ENCODE measurements around the gene SLC25A44.

The SLC25A44 gene, protein sequence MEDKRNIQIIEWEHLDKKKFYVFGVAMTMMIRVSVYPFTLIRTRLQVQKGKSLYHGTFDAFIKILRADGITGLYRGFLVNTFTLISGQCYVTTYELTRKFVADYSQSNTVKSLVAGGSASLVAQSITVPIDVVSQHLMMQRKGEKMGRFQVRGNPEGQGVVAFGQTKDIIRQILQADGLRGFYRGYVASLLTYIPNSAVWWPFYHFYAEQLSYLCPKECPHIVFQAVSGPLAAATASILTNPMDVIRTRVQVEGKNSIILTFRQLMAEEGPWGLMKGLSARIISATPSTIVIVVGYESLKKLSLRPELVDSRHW

DNA sequence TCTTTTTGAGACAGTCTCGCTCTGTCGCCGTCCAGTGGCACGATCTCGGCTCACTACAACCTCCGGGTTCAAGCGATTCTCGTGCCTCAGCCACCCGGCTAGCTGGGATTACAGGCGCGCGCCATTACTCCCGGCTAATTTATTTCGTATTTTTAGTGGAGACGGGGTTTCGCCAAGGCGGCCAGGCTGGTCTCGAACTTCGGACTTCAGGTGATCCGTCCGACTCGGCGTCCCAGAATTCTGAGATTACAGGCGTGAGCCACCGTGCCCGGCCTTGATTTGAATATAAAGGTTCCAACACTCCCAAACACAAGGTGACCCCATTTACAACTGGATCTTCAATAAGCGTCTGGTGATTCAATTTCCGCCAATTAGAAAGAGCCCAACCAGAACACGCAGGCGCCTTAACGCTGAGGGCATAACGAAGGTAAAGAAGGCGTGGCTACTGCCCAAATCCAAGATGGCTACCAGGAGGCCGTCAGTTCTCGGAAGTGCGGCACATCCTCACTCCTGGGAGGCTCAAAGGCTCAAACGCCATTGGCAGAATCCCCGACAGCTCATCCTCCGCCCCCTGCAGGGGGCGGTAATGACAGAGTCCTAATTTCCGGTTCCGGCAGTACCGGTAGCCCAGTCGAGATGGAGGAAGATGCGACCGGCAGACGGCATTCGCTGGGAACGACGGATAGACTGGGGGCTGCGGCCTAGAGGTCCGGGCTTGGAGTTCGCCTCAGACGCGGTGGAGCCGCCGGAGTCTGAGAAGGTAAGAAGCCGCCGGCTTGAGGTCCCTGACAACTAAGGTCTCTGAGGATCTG lies at the start of gene SLC25A44:
Gene SLC25A44 (plus strand): TSS at position 617 of the 812 bp plus-strand sequence. CDS start 5,744 bp downstream, outside the sequence.
- DNase-seq (ENCODE audit: low read depth in 2 of 2), result peak; percentile 95

DNA sequence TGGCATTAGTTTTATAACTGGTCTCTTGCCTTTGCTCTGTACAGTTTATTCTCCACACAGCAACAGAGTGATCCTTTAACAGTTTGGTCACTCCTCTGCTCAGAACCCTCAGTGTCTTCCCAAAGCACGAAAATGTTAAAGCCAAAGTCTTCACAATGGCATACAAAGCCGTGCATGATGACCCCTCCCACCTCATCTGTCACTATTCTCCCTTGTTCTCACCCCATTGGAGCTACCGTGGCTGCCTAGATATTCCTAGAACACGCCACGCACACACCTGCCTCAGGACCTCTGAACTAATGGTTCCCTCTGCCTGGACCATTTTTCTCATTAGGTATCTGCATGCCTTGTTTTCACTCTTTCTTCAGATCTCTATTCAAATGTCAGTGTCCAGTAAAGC lies 49.2 kb upstream of the SLC25A44 start:
- no peak for DNase-seq (ENCODE audit: low read depth in 2 of 2)

DNA sequence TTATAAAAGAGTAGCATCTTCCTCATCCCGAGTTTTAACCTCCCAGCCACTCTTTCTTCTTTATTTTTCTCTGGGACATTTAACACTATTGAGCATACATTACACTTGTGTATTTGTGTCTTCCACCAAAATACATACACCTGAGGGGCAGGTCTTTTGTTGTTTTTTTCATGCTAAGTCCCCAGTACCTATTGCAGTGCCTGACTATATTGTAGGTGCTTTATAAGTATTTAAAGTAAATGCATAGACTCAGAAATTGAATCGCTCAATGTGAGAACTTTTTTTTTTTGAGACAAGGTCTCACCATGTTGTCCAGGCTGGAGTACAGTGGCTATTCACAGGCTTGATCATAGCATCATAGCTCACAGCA lies 48.3 kb upstream of the SLC25A44 start:
- no peak for DNase-seq (ENCODE audit: low read depth in 2 of 2)

DNA sequence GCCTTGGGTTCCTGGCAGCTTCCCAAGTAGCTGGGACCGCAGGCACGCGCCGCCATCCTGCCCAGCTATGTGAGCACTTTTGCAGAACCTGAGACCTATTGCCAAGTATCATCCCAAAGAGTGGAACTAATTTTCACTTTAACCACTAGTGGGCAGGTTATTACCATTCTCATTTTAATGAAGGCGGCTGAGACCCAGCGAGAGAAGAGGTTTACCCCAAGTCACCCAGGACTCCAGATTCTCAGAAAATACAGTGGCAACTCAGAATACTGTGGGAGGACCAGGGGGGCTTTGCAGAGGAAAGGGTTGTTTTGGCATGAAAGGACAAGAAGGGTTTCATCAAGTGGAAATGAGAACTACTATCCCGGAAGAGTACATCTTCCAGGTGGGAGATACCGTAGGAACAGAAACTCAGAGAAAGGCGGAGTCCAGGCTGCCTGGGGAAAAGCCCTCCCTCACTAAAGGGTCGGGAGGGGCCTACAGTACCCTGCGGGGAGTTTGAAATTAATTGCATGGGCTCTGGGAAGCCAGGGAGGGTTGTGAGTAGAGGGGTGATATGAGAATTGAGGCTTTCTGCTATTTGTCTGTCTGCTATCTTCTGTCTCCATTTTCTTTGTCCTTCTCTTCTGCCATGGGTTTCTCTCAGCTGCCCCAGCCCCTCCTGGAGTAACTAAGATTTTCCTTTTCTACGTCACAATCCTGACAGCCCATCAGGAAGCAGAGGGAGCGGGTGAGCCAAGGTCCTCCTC lies 47.7 kb upstream of the SLC25A44 start:
- no peak for DNase-seq (ENCODE audit: low read depth in 2 of 2)

DNA sequence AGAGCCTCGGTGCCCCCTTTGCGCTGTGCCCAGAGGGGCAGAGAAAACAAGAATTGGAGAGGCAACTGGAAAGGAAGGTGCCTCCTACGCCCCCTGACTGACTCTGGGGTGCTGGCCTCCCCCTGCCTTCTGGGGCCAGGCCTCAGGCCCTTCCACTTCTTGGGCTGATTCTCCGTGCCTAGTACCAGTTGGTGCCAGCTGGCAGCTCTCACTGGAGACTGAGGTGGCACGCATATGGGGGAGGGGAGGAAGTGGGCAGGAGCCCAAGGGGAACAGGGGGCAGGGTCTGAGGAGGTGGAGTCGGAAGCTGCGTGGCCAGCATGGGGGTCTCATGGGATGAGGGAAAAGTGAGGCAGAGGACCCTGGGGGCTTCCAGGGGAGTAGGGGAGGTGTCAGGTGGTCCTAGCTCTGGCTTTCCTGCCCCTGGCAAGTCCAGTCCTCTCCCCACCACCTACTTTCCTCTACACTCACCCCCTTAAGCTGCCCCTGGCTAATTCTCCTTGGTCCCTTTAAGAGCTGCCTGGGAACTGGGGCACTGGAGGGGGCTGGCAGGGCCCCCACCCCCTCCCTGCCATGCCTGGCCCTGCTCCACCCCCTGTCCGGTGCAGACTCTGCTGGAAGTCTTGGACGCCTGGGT lies 47.0 kb upstream of the SLC25A44 start:
- DNase-seq (ENCODE audit: low read depth in 2 of 2), result no peak

DNA sequence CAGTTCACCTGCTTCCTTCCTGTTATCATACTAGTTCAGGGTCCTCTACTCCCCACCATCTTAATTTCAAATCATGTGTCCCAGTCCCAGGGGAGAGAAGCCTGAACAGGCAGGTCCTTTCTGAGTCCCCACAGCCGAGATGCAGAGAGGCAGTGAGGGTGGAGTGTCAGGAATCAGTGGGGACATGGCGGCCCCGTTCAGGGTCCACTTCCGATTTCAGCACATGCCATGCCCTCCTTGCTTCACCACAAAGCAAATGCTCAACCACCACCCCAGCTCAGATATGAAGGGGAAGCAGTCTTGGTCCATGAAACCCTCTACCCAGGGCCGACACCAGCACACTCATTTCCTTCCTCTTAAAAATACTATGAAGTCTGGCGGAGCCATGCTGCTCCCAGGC lies 45.7 kb upstream of the SLC25A44 start:
- DNase-seq (ENCODE audit: low read depth in 2 of 2), result no peak

DNA sequence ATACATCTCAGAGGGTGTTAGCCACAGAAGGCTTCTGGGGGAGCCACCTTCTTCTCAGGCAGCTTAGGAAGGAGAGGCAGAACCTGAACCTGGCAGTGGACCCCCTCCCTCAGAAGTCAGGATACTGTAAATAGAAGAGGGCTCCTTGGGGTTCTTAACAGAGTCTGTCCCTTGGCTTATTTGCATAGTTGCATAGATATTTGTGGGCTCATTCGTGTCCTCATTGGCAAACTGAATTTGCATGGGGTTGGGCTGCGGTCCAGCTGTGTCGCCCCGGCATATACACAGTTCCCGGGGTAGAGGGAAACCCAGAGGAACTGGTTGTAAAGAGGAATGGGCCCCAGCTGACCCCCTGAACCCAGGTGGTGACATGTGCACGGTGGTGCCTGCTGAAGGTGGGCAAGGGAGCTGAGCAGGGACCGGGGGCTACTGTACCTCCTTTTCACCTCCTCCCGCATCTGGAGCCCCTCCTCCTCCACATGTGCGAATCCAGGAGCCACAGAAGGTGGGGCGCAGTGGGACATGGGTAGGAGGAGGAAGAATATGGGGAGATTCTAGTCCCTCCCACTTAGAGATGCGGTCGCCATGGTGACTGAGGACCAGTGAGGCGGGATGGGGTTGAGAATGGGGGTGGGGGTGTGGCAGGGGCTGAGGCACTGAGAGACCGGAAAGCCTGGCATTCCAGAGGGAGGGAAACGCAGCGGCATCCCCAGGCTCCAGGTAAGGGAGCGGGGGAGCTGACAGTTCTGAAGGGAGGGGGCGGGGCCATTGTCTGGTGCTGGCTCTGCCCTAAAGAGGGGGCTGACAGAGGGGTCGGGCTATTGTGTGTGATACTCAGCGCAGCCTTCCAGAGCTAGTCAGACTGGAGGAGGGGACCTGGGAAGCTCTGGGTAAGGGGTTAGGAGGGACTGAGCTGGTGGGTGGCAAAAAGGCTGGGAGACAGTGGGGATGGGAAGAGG lies 44.3 kb upstream of the SLC25A44 start:
- DNase-seq (ENCODE audit: low read depth in 2 of 2), result no peak

DNA sequence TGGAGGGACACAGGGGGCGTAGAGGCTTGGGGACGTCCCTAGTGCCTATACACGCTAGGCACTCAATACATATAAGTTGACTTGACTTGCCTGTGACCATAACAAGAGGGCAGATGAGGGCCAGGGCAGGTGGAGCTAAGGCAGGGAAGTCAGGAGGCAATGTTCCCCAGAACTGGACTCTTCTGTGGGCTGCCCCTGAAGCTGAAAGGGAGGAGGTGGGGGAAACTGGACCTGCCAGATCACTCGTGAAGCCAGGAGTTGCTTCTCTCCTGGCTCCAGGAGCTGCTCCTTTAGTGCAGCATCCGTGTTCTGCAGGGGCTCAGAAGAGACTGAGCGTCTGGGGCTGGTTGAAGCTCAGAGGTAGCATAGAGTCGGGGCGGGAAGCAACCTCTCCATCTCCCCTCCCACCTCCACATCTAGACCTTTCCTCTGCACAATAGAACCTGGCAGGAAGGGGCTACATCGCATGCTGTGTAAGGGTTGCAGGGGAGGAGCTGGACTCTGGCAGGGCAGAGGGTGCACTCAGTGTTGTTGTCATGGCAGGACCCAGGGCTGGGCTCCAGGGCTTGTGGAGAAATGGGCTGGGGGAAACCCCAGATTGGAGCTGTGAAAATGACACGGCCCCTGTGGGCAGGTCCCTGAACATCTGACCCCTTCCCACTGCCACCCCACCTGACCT lies 43.4 kb upstream of the SLC25A44 start:
- no peak for DNase-seq (ENCODE audit: low read depth in 2 of 2)

DNA sequence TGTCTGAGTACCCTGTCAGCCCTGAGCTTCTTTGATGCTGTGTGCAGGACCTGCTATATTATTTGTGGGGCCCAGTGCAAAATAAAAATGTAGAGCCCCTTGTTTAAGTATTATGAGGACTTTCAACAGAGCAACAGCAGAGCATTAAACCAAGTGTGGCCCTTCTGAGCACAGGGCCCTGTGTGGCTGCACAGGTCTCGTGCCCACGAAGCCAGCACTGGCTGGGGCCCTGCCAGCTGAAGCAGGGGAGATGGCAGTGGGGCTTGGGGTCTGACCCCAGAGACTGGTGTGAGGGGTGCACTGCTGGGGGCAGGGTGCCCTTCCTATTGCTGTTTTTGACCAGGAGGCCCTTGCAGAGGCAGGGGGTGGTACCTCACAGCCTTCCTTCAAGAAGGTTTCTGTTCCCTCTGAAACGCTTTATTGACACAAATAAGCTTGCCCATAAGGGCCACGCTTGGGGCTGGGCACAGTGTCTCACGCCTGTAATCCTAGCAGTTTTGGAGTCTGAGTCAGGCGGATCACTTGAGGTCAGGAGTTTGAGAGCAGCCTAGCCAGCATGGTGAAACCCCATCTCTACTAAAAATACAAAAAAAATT lies 42.7 kb upstream of the SLC25A44 start:
- DNase-seq (ENCODE audit: low read depth in 2 of 2), result no peak

DNA sequence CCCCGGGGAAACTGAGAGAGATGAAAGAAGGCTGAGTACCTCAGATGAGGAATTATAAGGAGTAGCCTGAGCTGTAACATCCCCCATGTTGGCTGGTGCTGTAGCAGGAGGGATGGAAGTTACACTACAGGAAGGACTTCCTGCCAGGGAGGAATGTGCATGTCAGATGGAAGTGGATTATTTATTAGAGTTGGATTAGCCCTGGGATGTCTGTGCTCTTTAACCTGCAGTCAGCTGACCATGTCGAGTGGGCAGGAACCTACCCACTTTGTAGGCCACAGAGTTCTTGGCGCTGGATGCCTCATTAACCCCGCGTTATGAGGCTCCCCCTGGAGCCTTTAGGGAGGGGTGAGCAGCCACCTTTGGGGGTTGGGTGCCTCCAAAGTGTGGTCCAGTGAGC lies 41.3 kb upstream of the SLC25A44 start:
- DNase-seq (ENCODE audit: low read depth in 2 of 2), result no peak

DNA sequence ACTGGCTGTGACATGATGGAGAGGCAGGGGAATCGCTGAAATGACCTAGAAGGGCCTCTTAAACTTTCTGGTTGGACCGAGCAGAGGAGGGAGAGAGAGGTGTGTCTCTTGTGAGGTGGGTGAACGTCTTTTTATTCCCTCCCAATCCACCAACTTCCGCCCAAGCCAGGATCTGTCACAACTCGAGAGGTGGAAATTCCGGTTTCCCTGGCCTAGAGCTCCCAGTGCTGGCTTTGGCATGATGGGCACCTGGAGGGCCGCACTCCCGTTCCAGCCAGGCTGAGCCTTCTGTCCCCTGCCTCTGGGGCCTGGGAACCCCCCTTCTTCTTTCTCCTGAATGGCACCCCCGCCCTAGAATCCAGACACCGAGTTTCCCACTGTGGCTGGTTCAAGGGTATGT lies 40.5 kb upstream of the SLC25A44 start, which contains the start of gene SEMA4A:
Gene SEMA4A (plus strand): TSS at position 224 of the 400 bp plus-strand sequence. CDS start 994 bp downstream, outside the sequence.
- no peak for DNase-seq (ENCODE audit: low read depth in 2 of 2)

DNA sequence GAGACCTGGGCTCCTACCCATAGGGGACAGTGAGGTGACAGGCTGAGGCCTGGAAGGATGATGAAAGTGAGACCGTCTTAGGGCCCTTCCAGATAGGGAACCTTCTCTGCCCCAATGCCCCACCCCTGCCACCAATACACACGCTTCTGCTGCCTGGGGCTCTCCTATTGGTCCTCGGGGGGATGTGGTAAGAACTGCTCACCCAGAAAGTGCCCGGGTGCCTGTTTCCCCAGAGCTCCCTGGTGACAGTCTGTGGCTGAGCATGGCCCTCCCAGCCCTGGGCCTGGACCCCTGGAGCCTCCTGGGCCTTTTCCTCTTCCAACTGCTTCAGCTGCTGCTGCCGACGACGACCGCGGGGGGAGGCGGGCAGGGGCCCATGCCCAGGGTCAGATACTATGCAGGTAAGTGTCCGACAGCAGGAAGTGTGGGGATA lies 39.6 kb upstream of the SLC25A44 start:
- peak; percentile 47 to 64 for DNase-seq (ENCODE audit: low read depth in 2 of 2)

DNA sequence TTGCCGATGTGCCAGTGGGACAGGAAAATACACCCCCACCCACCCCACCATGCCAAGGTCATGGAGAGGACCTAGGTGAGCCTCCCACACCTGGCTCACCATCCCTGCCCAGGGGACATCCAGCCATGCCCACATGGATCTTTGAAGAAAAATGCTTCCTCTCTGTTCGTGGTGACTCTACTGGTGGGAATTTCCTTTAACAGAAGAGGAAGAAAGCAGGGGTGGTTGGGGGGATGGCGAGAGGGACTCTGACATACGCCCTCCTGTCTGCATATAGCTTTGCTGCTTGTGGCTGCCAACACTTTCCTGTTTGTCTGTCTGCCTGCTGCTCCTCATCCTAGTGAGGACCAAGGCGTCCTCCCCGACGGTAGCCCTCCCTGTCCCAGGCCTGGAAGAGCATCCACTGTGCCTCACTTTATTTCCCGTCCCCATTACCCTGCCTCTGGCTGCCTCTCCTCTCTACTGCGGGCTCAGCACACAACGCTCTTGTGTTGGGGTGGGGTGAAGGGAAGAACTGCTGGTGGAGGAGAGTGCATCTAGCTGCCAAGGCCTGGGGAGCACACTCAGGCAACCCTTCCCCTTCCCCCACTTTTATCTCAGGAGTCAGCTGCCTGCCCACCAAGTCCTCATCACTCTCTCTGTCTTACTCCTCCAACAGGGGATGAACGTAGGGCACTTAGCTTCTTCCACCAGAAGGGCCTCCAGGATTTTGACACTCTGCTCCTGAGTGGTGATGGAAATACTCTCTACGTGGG lies 38.0 kb upstream of the SLC25A44 start:
- DNase-seq (ENCODE audit: low read depth in 2 of 2), result no peak

DNA sequence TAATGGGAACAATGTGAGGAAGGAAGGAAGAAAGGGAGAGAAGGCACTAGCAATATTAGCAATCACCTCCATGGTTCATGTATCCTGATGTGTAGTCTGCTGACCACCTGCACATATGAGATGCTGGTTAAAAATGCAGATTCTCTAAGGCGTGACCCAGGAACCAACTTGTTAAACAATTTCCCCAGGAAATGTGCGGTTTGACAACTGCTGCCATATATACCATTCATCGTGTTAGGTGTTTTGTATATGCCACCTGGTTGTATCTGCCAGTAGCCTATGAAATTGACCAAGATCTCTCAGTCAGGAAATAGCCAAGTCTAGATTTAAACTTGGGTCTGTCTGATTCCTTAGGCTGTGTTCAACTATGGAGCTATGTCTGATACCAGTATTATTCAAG lies 36.4 kb upstream of the SLC25A44 start:
- no peak for DNase-seq (ENCODE audit: low read depth in 2 of 2)

DNA sequence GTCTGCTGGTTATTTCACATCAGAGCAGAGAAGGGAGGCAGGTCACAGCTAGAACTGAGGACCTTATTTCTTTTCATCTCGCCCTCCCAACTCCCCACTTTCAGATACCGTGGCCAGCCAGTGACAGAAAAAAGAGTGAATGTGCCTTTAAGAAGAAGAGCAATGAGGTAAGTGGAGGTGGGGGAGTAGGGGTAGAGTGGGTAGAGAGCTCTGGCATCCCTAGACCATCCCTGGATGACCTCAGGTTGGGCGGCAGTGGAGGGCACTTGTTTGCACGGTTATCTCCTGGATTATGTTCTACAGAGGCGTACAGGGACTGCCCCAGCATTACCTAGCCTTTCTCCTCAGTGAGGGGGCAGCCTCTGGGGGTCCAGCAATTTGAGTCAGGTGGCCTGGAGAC lies 35.9 kb upstream of the SLC25A44 start:
- DNase-seq (ENCODE audit: low read depth in 2 of 2), result no peak

DNA sequence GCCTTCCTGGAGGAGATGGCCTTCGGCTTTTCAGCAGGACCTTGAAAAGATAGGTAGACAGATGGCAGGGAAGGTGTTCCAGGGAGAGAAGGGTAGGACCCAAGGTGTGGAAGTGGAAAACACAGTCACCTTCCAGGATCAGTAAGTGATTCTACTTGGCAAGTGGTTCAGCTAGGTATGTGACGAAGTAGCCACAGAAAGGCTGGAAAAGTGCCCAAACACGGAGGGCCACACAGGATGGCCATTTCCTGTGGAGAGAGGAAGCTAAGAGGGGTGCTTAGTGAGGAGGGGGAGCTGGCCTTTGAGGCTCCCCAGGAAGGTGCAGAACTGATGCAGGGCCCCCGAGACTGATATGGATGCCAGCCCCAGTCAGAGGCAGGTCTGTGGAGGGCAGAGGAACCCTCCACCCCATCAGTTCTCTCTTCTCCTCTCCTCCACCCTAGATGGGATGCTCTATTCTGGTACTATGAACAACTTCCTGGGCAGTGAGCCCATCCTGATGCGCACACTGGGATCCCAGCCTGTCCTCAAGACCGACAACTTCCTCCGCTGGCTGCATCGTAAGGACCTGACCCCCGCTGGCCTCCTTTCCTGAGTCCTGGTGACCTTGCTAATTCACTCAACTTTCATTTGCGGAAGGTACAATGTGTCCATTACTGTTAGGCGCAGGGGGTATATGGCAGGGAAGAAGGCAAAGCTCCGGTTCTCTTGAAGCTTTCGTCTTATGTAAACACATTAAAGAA lies 33.7 kb upstream of the SLC25A44 start:
- DNase-seq (ENCODE audit: low read depth in 2 of 2), result no peak

DNA sequence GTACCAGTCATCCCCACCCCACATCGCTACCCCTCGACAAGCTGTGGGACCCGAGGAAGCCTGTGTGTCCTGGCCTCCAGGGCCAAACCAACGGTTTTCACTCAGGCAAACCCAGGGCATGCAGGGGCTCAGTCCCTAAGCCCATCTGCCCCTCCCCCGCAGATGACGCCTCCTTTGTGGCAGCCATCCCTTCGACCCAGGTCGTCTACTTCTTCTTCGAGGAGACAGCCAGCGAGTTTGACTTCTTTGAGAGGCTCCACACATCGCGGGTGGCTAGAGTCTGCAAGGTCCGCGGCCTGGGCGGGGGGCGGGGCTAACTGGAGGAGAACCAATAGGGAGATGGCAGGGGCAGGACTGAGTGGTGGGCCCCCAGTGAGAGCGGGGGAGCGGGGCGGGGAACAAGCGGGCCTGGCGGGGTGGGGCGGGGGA lies 33.1 kb upstream of the SLC25A44 start:
- peak; percentile 73 to 79 for DNase-seq (ENCODE audit: low read depth in 2 of 2)

DNA sequence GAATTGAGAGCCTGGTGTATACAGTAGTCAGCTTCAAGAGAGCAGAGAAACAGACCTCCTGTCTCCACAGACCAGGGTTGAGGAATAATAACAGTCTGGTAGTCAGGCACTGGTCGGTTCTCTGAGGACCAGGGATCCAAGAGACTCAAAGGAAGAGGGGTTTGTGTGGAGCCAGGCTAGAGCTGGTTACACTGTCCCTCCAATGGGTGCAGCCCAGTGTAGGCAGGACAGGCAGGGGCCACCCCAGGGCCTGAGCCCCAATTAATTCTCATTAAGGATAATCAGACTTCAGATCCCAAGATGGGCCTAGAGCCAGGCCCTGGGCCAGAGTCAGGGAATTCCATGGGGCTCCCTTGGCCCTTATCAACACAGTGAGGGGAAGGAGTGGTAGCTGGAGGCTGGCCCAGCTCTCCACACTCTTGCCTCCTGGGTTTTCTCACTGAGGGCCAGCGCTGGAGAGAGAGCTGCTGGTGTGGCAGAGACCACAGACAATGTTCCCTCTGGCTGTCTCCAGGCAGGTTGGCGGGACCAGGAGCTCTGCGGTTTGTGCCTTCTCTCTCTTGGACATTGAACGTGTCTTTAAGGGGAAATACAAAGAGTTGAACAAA lies 31.4 kb upstream of the SLC25A44 start:
- DNase-seq (ENCODE audit: low read depth in 2 of 2), result no peak
